Measurements from ENCODE around the gene TENT5C.

The TENT5C gene

GRCh38 chr1:117590273-117590925 lies 15.4 kb upstream of the TENT5C start:
- in situ Hi-C loops (cut with HindIII; ENCODE audit: low sequenced_read_pairs), result no loop called here

DNA sequence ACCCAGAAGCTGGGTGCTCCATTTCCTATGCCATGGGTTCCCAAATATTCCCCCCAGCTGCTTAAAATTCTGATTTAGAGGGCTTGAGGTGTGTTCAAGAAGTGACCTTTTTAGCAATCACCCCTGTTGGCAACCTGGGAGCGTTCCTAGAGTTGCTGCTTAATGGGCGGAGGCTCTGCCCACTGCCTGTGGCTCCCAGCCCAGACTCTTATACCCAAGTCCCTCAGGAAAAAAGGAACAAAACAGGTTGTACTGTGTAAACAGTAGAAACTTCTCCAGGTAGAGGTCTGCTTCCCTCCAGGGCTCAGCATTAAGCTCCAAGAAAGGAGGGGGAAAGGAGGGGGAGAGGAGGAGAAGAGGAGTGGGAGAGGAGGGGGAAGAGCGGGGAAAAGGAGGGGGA lies 14.6 kb upstream of the TENT5C start:
- in situ Hi-C loops (cut with HindIII; ENCODE audit: low sequenced_read_pairs), result no loop called here

GRCh38 chr1:117592155-117592554 lies 13.7 kb upstream of the TENT5C start:
- in situ Hi-C loops (cut with HindIII; ENCODE audit: low sequenced_read_pairs), result no loop called here

DNA sequence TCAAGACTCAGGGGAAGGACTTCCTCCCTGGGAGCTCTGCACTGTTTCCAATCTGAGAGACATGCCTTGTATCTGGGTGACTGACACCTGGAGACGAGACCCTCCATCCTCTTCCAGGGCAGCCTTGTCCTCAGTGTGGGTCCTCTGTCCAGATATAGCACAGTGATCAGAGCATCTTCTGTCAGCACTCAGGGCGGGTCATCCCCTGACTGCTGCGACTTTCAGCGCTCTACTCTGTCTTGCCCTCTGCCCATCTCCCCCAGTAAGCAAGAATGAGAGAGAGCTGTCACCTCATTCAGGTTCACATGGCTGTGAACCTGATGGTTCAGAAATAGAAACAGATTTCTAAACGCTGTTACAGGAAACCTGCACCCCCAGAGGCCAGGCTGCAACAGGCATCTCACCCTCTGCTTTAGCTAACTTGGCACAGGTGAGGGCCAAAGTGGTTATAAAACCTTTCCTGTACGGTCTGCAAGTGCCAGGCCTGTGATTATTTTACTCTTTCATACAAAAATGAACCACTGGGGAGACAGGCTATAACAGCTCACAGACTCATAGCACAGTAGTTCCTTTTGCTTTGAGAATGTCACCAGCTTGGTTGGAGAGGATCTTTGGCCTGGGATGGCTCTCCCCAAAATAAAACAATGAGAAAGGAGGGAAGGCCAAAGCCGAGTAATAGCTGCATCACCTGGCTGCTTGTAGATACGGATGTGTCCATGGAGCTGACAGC lies 11.4 kb upstream of the TENT5C start:
- in situ Hi-C loops (cut with HindIII; ENCODE audit: low sequenced_read_pairs), result no loop called here

GRCh38 chr1:117596023-117596720 lies 9.7 kb upstream of the TENT5C start:
- in situ Hi-C loops (cut with HindIII; ENCODE audit: low sequenced_read_pairs), result no loop called here

GRCh38 chr1:117598489-117598888 lies 7.4 kb upstream of the TENT5C start:
- in situ Hi-C loops (cut with HindIII; ENCODE audit: low sequenced_read_pairs), result no loop called here

GRCh38 chr1:117599286-117600221 lies 6.3 kb upstream of the TENT5C start:
- in situ Hi-C loops (cut with HindIII; ENCODE audit: low sequenced_read_pairs), result no loop called here

DNA sequence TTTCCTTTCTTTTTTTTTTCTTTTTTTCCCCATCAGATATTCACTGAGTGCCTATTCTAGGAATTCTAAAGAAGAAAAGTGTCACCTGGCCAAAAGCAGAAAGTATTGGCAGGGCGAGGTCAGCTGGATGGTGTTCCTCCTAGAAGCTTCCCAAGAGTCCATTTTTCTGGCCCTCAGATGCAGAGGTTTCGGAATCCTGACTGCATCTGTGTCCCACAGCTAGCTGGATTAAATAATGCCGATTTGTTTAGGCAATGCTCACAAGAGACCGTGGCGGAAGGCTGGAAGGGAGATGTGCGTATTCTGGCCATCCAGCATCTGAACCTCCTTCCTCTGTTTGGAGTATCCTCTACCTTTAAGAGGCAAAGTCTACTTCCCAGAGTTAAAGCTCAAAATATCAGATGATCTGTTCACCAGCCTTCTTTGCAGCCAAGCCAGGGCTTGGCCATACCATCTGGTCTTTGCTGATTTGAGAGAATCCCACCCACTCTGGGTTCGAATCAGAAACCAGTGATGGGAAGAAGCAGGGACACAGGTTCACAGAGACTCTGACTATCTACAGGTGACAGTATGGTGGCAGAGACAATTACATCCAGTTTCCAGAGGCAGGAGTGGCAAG lies 5.4 kb upstream of the TENT5C start:
- in situ Hi-C loops (cut with HindIII; ENCODE audit: low sequenced_read_pairs), result no loop called here

- in situ Hi-C loops (cut with HindIII; ENCODE audit: low sequenced_read_pairs), result no loop called here
Observed at GRCh38 chr1:117600966-117601365, 4.9 kb upstream of the TENT5C start.

- in situ Hi-C loops (cut with HindIII; ENCODE audit: low sequenced_read_pairs), result no loop called here
Observed at GRCh38 chr1:117602862-117603261, 3.0 kb upstream of the TENT5C start.

DNA sequence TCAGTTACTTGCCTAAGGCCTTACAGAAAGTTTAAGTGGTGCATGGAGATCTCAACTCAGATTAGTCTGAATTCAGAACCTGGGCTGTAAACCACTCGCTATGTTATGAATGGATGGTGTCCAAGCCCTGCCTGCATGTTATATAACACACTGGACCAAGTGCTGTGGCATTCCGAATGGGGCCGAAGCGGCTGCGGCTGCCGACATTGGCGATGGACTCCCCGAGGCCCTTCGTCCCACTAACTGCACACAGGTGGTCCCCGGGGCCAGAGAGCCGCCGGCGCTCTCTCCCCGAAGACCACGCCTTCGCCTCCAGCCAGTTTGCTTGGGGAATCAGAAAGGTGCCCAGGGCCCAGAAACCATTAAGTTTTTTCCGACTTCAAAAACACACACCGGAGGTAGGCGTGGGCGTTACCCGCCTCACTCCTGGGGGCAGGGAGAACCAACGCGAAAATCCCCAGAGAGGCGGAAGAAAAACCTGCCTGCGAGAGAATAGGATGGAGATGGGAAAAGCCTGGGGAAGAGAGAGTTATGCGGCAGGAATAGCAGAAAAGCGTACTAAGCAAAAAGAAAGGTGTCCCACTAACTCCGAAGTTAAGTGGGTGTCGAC lies 579 bp upstream of the TENT5C start:
- in situ Hi-C loops (cut with HindIII; ENCODE audit: low sequenced_read_pairs), result no loop called here

GRCh38 chr1:117606649-117607430 lies 992 bp downstream of the TENT5C start:
- in situ Hi-C loops (cut with HindIII; ENCODE audit: low sequenced_read_pairs), result no loop called here

- in situ Hi-C loops (cut with HindIII; ENCODE audit: low sequenced_read_pairs), result no loop called here
Observed at GRCh38 chr1:117607471-117607870, 1.6 kb downstream of the TENT5C start.

GRCh38 chr1:117608115-117608615 lies 2.3 kb downstream of the TENT5C start:
- in situ Hi-C loops (cut with HindIII; ENCODE audit: low sequenced_read_pairs), result no loop called here

DNA sequence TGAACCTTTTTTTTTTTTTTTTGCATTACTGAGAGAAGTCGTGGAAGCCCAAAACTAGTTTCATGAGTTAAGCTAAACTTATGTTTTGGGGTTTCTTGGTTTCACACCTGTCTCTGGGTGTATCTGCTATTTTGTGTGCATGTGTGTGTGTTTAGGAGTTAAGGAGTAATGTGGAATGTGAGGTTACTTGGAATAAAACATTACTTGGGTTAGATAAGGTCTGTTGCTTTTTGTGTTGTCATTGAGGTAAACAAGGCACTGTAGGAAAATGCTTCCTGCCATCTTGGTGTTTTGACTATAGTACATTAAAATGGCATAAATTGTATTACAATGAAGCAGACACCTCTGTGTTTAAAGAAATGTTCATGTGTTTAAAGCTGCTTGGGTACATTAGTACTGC lies 2.9 kb downstream of the TENT5C start:
- in situ Hi-C loops (cut with HindIII; ENCODE audit: low sequenced_read_pairs), result no loop called here

DNA sequence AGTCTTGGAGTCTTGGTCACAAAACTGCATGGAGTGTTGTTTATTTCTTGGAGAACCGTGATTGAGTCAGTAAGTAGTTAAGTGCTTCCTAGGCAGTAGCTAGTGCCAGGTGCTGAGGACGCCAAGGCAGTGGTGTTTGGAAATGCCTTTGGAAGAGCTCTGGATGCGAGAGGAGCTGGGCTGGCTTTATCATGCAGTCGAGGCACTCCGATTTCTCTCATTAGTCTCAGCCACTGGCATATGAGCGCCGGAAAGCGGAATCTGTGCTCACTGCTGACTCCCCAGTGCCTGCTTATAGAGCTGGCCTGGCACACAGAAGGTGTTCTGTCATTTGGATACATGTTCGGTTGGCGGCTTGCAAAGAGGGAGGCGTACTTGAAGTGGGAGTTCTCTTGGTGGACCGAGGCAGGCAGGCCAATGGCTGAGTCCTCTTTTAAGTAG lies 3.6 kb downstream of the TENT5C start:
- in situ Hi-C loops (cut with HindIII; ENCODE audit: low sequenced_read_pairs), result no loop called here

DNA sequence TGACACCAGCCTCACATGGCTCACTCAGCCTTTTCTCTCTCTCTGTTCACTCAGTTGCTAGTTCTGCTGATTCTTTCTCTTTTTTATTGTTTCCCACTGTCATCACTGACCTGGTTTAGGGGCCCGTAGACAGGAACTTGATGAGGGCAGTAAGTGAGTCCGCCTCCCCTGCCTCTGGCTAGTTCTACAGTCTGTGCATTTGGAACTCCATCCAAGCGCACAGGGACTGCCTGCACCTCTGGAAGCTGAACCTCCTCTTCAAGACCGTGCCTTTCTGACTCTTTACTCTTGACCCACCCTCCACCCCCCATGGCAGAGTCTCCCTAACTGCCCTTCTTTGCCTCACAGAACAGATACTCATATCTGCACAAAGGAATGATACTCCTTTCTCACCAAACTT lies 4.2 kb downstream of the TENT5C start:
- in situ Hi-C loops (cut with HindIII; ENCODE audit: low sequenced_read_pairs), result no loop called here

DNA sequence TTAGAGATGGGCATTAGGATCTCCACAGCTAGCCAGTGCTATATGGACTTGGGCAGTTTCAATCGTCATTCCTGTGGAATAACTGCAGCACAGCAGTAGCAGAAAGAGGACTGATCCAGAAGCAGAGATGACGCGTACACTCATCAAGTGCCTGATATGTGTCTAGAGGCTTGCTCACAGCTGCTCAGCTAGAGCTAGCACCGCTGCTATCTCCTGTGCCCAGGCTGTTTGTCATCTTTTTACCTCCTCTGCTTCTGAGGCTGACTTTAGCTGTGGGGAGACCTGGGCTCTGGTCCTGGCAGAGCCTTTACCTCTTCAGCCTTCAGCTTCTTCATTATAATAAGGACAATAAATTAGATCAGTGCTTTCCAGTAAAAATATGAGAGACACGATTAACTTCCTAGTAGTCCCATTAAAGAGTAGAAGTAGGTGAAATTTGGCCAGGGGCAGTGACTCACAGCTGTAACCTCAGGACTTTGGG lies 5.3 kb downstream of the TENT5C start:
- in situ Hi-C loops (cut with HindIII; ENCODE audit: low sequenced_read_pairs), result no loop called here

DNA sequence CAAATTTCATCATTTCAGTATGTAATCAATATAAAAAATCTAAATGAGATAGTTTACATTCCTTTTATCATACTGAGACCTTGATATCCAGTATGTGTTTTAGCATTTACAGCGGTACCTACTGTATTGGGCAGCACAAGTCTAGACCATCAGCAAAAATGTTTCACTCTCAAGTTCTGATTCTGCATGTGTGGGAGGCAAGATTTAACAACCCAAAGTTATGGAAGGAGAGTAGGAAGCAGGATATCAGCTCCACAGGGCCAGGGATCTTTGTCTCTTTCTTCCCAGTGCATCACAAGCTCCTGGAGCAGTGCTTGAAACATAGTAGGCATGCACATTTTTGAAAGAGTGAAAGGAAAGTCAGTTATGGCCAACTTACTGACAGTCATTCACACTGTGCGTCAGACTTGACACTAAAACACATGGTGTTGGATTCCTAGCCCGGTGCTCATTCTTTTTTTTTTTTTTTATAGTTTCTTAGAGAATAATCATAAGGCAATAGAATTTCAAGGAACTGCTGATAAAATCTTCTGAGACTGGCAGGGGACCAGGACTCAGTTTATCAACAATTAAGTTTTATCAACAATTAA lies 6.1 kb downstream of the TENT5C start:
- in situ Hi-C loops (cut with HindIII; ENCODE audit: low sequenced_read_pairs), result no loop called here

All from DLD1 (cell line).